H9 (cell line): ENCODE results near the gene WLS. TPM values are rescaled to one million over a fixed set of nuclear protein-coding genes. Genes with fewer than 3 reads are reported as not detected.

Source experiments
- DNase-seq: peaks from one replicate; pipeline ENCODE4 v3.0.0-alpha.2; 2017
- H2AFZ ChIP-seq: one replicate; pipeline ENCODE4 v1.6.1; 2013; ENCODE audit warnings: mild to moderate bottlenecking, low read length, control low read depth, moderate library complexity
- H2AK5ac ChIP-seq: 2 replicates; pipeline ENCODE4 v1.6.1; 2013; ENCODE audit warnings: low read length, control low read depth, mixed read lengths; ENCODE audit not compliant: insufficient read length
- H2BK120ac ChIP-seq: one replicate; pipeline ENCODE4 v1.6.1; 2013; ENCODE audit warnings: low read depth, mild to moderate bottlenecking, low read length, control low read depth, inconsistent platforms; ENCODE audit not compliant: poor library complexity, severe bottlenecking
- H2BK12ac ChIP-seq: 2 replicates; pipeline ENCODE4 v1.6.1; 2013; ENCODE audit warnings: low read length, control low read depth, mixed read lengths, low read depth; ENCODE audit not compliant: insufficient read length
- H2BK15ac ChIP-seq: 2 replicates; pipeline ENCODE4 v1.6.1; 2013; ENCODE audit warnings: low read depth, low read length, control low read depth
- H2BK20ac ChIP-seq: one replicate; pipeline ENCODE4 v1.6.1; 2013; ENCODE audit warnings: low read depth, mild to moderate bottlenecking, low read length, control low read depth, inconsistent platforms; ENCODE audit not compliant: poor library complexity, severe bottlenecking
- H2BK5ac ChIP-seq: 2 replicates; pipeline ENCODE4 v1.6.1; 2013; ENCODE audit warnings: low read length, control low read depth, mixed read lengths; ENCODE audit not compliant: insufficient read length
- H3K14ac ChIP-seq: 2 replicates; pipeline ENCODE4 v1.6.1; 2013; ENCODE audit warnings: low read length, control low read depth; ENCODE audit not compliant: insufficient read depth
- H3K18ac ChIP-seq: 2 replicates; pipeline ENCODE4 v1.6.1; 2013; ENCODE audit warnings: low read depth, mild to moderate bottlenecking, mixed read lengths, low read length, control low read depth; ENCODE audit not compliant: insufficient read length
- H3K23ac ChIP-seq: 2 replicates; pipeline ENCODE4 v1.6.1; 2013; ENCODE audit warnings: low read length, control low read depth, mixed read lengths, low read depth; ENCODE audit not compliant: insufficient read length
- H3K23me2 ChIP-seq: 2 replicates; pipeline ENCODE4 v1.6.1; 2013; ENCODE audit warnings: low read depth, mild to moderate bottlenecking, mixed read lengths, low read length, control low read depth; ENCODE audit not compliant: insufficient read length, poor library complexity, severe bottlenecking
- H3K27ac ChIP-seq: 2 replicates; pipeline ENCODE4 v1.5.1; 2013; ENCODE audit warnings: low read length, control low read depth, mixed read lengths, low read depth; ENCODE audit not compliant: insufficient read length
- H3K27me3 ChIP-seq: 2 replicates; pipeline ENCODE4 v1.6.1; 2013; ENCODE audit warnings: low read length, control low read depth, inconsistent platforms; ENCODE audit not compliant: insufficient read depth
- H3K4ac ChIP-seq: 2 replicates; pipeline ENCODE4 v1.6.1; 2013; ENCODE audit warnings: low read depth, mild to moderate bottlenecking, control low read depth, inconsistent platforms, low read length, moderate library complexity
- H3K4me1 ChIP-seq: 2 replicates; pipeline ENCODE4 v1.6.1; 2013; ENCODE audit warnings: low read length, control low read depth, inconsistent platforms; ENCODE audit not compliant: insufficient read depth
- H3K4me2 ChIP-seq: 2 replicates; pipeline ENCODE4 v1.6.1; 2013; ENCODE audit warnings: low read length, control low read depth, mixed read lengths; ENCODE audit not compliant: insufficient read length, insufficient read depth
- H3K56ac ChIP-seq: 2 replicates; pipeline ENCODE4 v1.6.1; 2013; ENCODE audit warnings: low read depth, mild to moderate bottlenecking, mixed read lengths, low read length, control low read depth; ENCODE audit not compliant: insufficient read length
- H3K79me1 ChIP-seq: 2 replicates; pipeline ENCODE4 v1.6.1; 2013; ENCODE audit warnings: low read depth, mild to moderate bottlenecking, moderate library complexity, low read length, control low read depth, inconsistent platforms; ENCODE audit not compliant: insufficient read depth, poor library complexity, severe bottlenecking
- H3K79me2 ChIP-seq: 2 replicates; pipeline ENCODE4 v1.6.1; 2013; ENCODE audit warnings: low read length, control low read depth, inconsistent platforms; ENCODE audit not compliant: insufficient read depth
- H3K9ac ChIP-seq: 2 replicates; pipeline ENCODE4 v1.6.1; 2013; ENCODE audit warnings: low read length, control low read depth, mixed read lengths; ENCODE audit not compliant: insufficient read length; ENCODE audit errors: extremely low read depth
- H3K9me3 ChIP-seq: one replicate; pipeline ENCODE4 v1.6.1; 2013; ENCODE audit warnings: low read depth, low read length, inconsistent platforms; ENCODE audit not compliant: control insufficient read depth
- H3T11ph ChIP-seq: one replicate; pipeline ENCODE4 v1.6.1; 2013; ENCODE audit warnings: mild to moderate bottlenecking, low read length, control low read depth, inconsistent platforms
- H4K20me1 ChIP-seq: one replicate; pipeline ENCODE4 v1.6.1; 2013; ENCODE audit not compliant: control insufficient read depth, insufficient read length, insufficient read depth
- H4K5ac ChIP-seq: 2 replicates; pipeline ENCODE4 v1.6.1; 2013; ENCODE audit warnings: low read depth, mild to moderate bottlenecking, mixed read lengths, low read length, control low read depth; ENCODE audit not compliant: insufficient read length
- H4K8ac ChIP-seq: replicated peaks from 2 replicates; pipeline ENCODE4 v1.6.1; 2013; ENCODE audit warnings: low read length, control low read depth, mixed read lengths, low read depth; ENCODE audit not compliant: insufficient read length
- H4K91ac ChIP-seq: 2 replicates; pipeline ENCODE4 v1.6.1; 2013; ENCODE audit warnings: low read depth, mild to moderate bottlenecking, moderate library complexity, mixed read lengths, low read length, control low read depth; ENCODE audit not compliant: insufficient read length
- H3K27ac Mint-ChIP-seq, 3 experiments: 2 replicates in 2 of 3; 3 replicates in 1 of 3; pipeline ENCODE4 v1.8.0; 2020 to 2021; ENCODE audit warnings: mixed read lengths in 3 of 3, mild to moderate bottlenecking in 1 of 3, moderate library complexity in 1 of 3
- H3K27me3 Mint-ChIP-seq: 2 replicates; pipeline ENCODE4 v1.8.0; 2021; ENCODE audit warnings: low read depth, mild to moderate bottlenecking, moderate library complexity, mixed read lengths
- H3K36me3 Mint-ChIP-seq, 3 experiments: 2 replicates in 2 of 3; 3 replicates in 1 of 3; pipeline ENCODE4 v1.8.0; 2020 to 2021; ENCODE audit warnings: low read depth in 3 of 3, mixed read lengths in 3 of 3; ENCODE audit not compliant: insufficient read depth in 1 of 3
- H3K4me1 Mint-ChIP-seq, 2 experiments: 2 replicates each; pipeline ENCODE4 v1.8.0; 2020; ENCODE audit warnings: mixed read lengths in 2 of 2
- H3K4me3 Mint-ChIP-seq, 2 experiments: 2 replicates in 1 of 2; 3 replicates in 1 of 2; pipeline ENCODE4 v1.8.0; 2020 to 2021; ENCODE audit warnings: mild to moderate bottlenecking in 2 of 2, mixed read lengths in 2 of 2, moderate library complexity in 1 of 2
- H3K9me3 Mint-ChIP-seq, 2 experiments: 2 replicates in 1 of 2; 3 replicates in 1 of 2; pipeline ENCODE4 v1.8.0; 2020; ENCODE audit warnings: mild to moderate bottlenecking in 2 of 2, mixed read lengths in 2 of 2, moderate library complexity in 1 of 2
- CTCF ChIP-seq: fragments of 200-600 bp; sonication (generic); conservative IDR thresholded peaks from 3 replicates; pipeline ENCODE4 v1.8.0; 2021; ENCODE audit warnings: antibody characterized with exemption, mild to moderate bottlenecking
- total RNA-seq: library from RNA; stranded (reverse); gene quantifications from 2 replicates; pipeline ENCODE4 v1.2.1, GENCODE V29; 2021

Gene WLS
- total RNA-seq, 1 experiment from 2014 or later = 0.94 TPM

GRCh38 chr1:68270951-68271350 lies 38.6 kb upstream of the WLS start:
- H3K27me3 ChIP-seq = peaks cover 12% of the 10 kb centered on the region; the same call in 1 of the 2 replicates
- no peak for TF ChIP-seq CTCF
- no peak overlapping the region for H2BK12ac ChIP-seq
- H3K9me3 Mint-ChIP-seq = peaks cover 0 to 3% of the 10 kb centered on the region in 2 experiments; a peak in 3 of 5 replicates
- peaks cover 3 to 4% of the 10 kb centered on the region in 2 experiments for H3K4me1 Mint-ChIP-seq
- H3K18ac ChIP-seq = no peak overlapping the region
- H3K4me1 ChIP-seq = no peaks in the 10 kb centered on the region
- no peak overlapping the region for H3K56ac ChIP-seq
- no peak overlapping the region for H4K91ac ChIP-seq
- no peak overlapping the region for H2BK5ac ChIP-seq
- no peaks in the 10 kb centered on the region for H3K36me3 Mint-ChIP-seq
- H4K5ac ChIP-seq = no peak overlapping the region
- H4K20me1 ChIP-seq = no peaks in the 10 kb centered on the region
- no peak overlapping the region for H2AFZ ChIP-seq
- no peak overlapping the region for H3K27ac Mint-ChIP-seq
- no peaks in the 10 kb centered on the region for H3K23me2 ChIP-seq
- H2BK120ac ChIP-seq = no peak overlapping the region
- H4K8ac ChIP-seq = no peak overlapping the region
- peaks cover 82% of the 10 kb centered on the region for H3K27me3 Mint-ChIP-seq
- H2BK20ac ChIP-seq = no peak overlapping the region
- H3K14ac ChIP-seq = no peak overlapping the region
- no peak overlapping the region for H3T11ph ChIP-seq
- no peak overlapping the region for H2BK15ac ChIP-seq
- no peaks in the 10 kb centered on the region for H3K79me1 ChIP-seq
- H3K4me2 ChIP-seq = no peak overlapping the region
- no peak for DNase-seq
- H3K9ac ChIP-seq = no peak overlapping the region
- H3K4me3 Mint-ChIP-seq = no peak overlapping the region
- no peaks in the 10 kb centered on the region for H3K9me3 ChIP-seq
- no peak overlapping the region for H3K27ac ChIP-seq
- no peak overlapping the region for H3K4ac ChIP-seq
- H3K23ac ChIP-seq = no peak overlapping the region
- H3K79me2 ChIP-seq = no peaks in the 10 kb centered on the region
- H2AK5ac ChIP-seq = no peak overlapping the region
